GM12878 (cell line): ENCODE results near the gene PRDM15. TPM values are rescaled to one million over a fixed set of nuclear protein-coding genes. Genes with fewer than 3 reads are reported as not detected.

Experiments used
- ATAC-seq: fragments of 200-7000 bp; cut with Tn5 transposase; 3 replicates; pipeline ENCODE4 v1.9.1; 2020; ENCODE audit warnings: mild to moderate bottlenecking, moderate library complexity
- BruUV-seq: library from RNA; stranded (reverse); fragments of 400-500 nt; replicated peaks from 2 replicates; lab custom pipeline; 2021; lab: Mats Ljungman, UMichigan
- CTCF ChIA-PET: fragments of 300-600 bp; sonication (Branson Sonifier 250); formaldehyde crosslinking; extraction: SDS; loops from one replicate; lab custom pipeline; 2021; ENCODE audit warnings: inconsistent platforms; lab: Yijun Ruan, JAX
- POLR2A ChIA-PET: fragments of 350-600 bp; formaldehyde crosslinking; extraction: SDS; loops from one replicate; lab custom pipeline; 2021; ENCODE audit warnings: inconsistent platforms; lab: Charles Lee
- RAD21 ChIA-PET: fragments of 300-600 bp; sonication (Branson Sonifier 250); formaldehyde crosslinking; loops from one replicate; lab custom pipeline; 2023; ENCODE audit warnings: antibody characterized with exemption; ENCODE audit not compliant: unreplicated experiment; lab: Charles Lee
- SMC1A ChIA-PET: fragments of 300-600 bp; sonication (Branson Sonifier 250); formaldehyde crosslinking; loops from one replicate; lab custom pipeline; 2023; ENCODE audit not compliant: unreplicated experiment, uncharacterized antibody; lab: Charles Lee
- DNase-seq: peaks from one replicate; pipeline ENCODE4 v3.0.0-alpha.2; 2011; ENCODE audit warnings: low read depth, low spot score
- FAIRE-seq: peaks from 3 replicates; lab custom pipeline; 2011; peaks lifted over from hg19 to GRCh38; lab: Jason Lieb, UNC
- H2AFZ ChIP-seq: 2 replicates; pipeline ENCODE4 v1.6.0; 2011; ENCODE audit warnings: low read depth, low read length, control low read depth; ENCODE audit not compliant: control insufficient read depth
- H3K27ac ChIP-seq: 2 replicates; pipeline ENCODE4 v1.5.1; 2011; ENCODE audit warnings: control low read depth; ENCODE audit not compliant: control insufficient read depth, insufficient read depth
- H3K27me3 ChIP-seq, 2 experiments: replicated peaks in 1 of 2; 2 replicates each; pipeline versions ENCODE4 v1.6.0 to v1.6.1; 2011; ENCODE audit warnings: low read length in 1 of 2; ENCODE audit not compliant: control insufficient read depth in 2 of 2, insufficient read depth in 2 of 2
- H3K36me3 ChIP-seq, 2 experiments: 2 replicates each; pipeline ENCODE4 v1.5.1; 2011; ENCODE audit warnings: low read length in 1 of 2; ENCODE audit not compliant: control insufficient read depth in 2 of 2, insufficient read depth in 2 of 2
- H3K4me1 ChIP-seq: 2 replicates; pipeline ENCODE4 v1.6.1; 2011; ENCODE audit warnings: mild to moderate bottlenecking, low read length, moderate library complexity, mixed read lengths; ENCODE audit not compliant: control insufficient read depth, insufficient read depth
- H3K4me2 ChIP-seq: 2 replicates; pipeline ENCODE4 v1.6.0; 2011; ENCODE audit warnings: control low read depth; ENCODE audit not compliant: control insufficient read depth, insufficient read depth
- H3K4me3 ChIP-seq: fragments of 200-600 bp; sonication (generic); 2 replicates; pipeline ENCODE4 v1.5.1; 2016
- H3K79me2 ChIP-seq: 2 replicates; pipeline ENCODE4 v1.6.0; 2011; ENCODE audit warnings: low read length; ENCODE audit not compliant: control insufficient read depth, insufficient read depth
- H3K9ac ChIP-seq: 2 replicates; pipeline ENCODE4 v1.8.0; 2011; ENCODE audit warnings: low read length, control low read depth, mixed read lengths; ENCODE audit not compliant: control insufficient read depth, insufficient read depth
- H3K9me3 ChIP-seq: replicated peaks from 3 replicates; pipeline ENCODE4 v1.5.1; 2011; ENCODE audit warnings: mild to moderate bottlenecking, low read length; ENCODE audit not compliant: control insufficient read depth, insufficient read depth
- H4K20me1 ChIP-seq: 2 replicates; pipeline ENCODE4 v1.6.0; 2011; ENCODE audit not compliant: control insufficient read depth, insufficient read depth
- JUND ChIP-seq: IDR thresholded peaks from 2 replicates; pipeline ENCODE4 v1.6.1; 2012; ENCODE audit warnings: low read depth, mild to moderate bottlenecking, low read length, improper control_type of control experiment, moderate library complexity
- KDM1A ChIP-seq: fragments of 200-600 bp; sonication (generic); IDR thresholded peaks from 2 replicates; pipeline ENCODE4 v1.6.1; 2016; ENCODE audit warnings: borderline replicate concordance
- RAD51 ChIP-seq: fragments of 450-650 bp; IDR thresholded peaks from 2 replicates; pipeline ENCODE4 v1.6.1; 2016; ENCODE audit warnings: moderate library complexity, mild to moderate bottlenecking, inconsistent platforms
- RELA ChIP-seq: fragments of 450-650 bp; IDR thresholded peaks from 2 replicates; pipeline ENCODE4 v1.8.0; 2014; ENCODE audit warnings: borderline replicate concordance; ENCODE audit not compliant: partially characterized antibody
- RUNX3 ChIP-seq: IDR thresholded peaks from 2 replicates; pipeline ENCODE4 v1.6.1; 2012; ENCODE audit warnings: low read length, inconsistent platforms
- WGBS: methylation state at CpG from one replicate; pipeline ENCODE4 v1.1.6; 2016; ENCODE audit warnings: low lambda C conversion rate; ENCODE audit not compliant: insufficient replicate concordance, insufficient coverage; ENCODE audit errors: missing lambda C conversion rate; 5-methylcytosine and 5-hydroxymethylcytosine counted together
- in situ Hi-C: fragments of 300-500 bp; cut with MboI; formaldehyde crosslinking; loops from 9 replicates; pipeline ENCODE4 v1.14.3; 2018; ENCODE audit warnings: mixed read lengths
- intact Hi-C: fragments of 100-400 bp; cut with micrococcal nuclease; formaldehyde crosslinking; loops from one replicate; pipeline ENCODE4 v1.14.2; 2022; ENCODE audit not compliant: unreplicated experiment
- polyA plus RNA-seq, 11 experiments: library from polyadenylated mRNA; depleted of rRNA in 4 of 11; unstranded in 6 of 11; stranded (reverse) in 5 of 11; fragments of >200 nt; fragmentation: Nextera tagmentation in 4 of 11; fragmentation: Illumina TruSeq in 1 of 11; extraction: Ambion mirVana in 4 of 11; extraction: Trizol in 1 of 11; gene quantifications; 1 replicate in 1 of 11; 2 replicates in 10 of 11; pipeline versions ENCODE4 v1.2.1 to v1.2.3, GENCODE V29; 2011 to 2016; ENCODE audit warnings: inconsistent platforms in 2 of 11, missing spikeins in 2 of 11, low read depth in 1 of 11
- total RNA-seq, 4 experiments: library from RNA; depleted of rRNA in 3 of 4; stranded (reverse); fragments of >200 nt in 3 of 4; fragmentation: Illumina TruSeq in 1 of 4; extraction: Trizol in 1 of 4; gene quantifications; 2 replicates each; pipeline versions ENCODE4 v1.2.1 to v1.2.3, GENCODE V29; 2013 to 2021
- TF ChIP-seq, protein P1 (sequence below): fragments of 450-650 bp; IDR thresholded peaks from 2 replicates; pipeline ENCODE4 v1.6.1; 2017; ENCODE audit warnings: borderline replicate concordance

The PRDM15 gene
- total and polyA plus RNA-seq, 10 of the 15 experiments (the other 5 are each of a cell fraction or from before 2014, with no cell fraction given): 2.2 to 16.0 (median 8.6) TPM

DNA sequence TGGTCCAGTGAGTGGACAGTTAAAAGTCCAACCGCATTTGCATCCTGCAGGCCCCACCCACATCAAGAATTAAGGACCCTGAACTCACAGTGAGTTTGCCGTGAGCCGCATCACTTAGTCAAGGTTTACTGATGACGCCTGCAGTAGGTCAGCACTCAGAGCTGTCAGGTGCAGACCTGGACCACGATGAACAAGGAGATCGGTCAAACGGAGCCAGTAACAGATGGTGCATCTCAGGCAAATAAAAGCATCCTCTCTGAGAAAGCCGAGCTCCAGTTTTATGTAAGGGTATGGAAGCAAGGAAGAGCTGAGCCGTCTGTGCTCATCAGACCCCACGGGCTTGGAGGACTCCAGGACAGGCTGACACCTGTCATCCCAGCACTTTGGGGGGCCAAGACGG lies 4.5 kb downstream of the PRDM15 start:
- RAD21 ChIA-PET: no interaction called here
- intact Hi-C loops: loop anchor here (5.0 kb wide), 1 partner anchor 133 kb away; no protein-coding TSS in a partner anchor
- CTCF ChIA-PET: interaction anchor here (0.8 kb wide), 1 partner anchor 48 kb away, joined by 3 read pairs; no protein-coding TSS in a partner anchor
- TF ChIP-seq RELA (no peak), JUND (no peak), RUNX3 (no peak), KDM1A (no peak), RAD51 (no peak)
- TF ChIP-seq, protein P1, sequence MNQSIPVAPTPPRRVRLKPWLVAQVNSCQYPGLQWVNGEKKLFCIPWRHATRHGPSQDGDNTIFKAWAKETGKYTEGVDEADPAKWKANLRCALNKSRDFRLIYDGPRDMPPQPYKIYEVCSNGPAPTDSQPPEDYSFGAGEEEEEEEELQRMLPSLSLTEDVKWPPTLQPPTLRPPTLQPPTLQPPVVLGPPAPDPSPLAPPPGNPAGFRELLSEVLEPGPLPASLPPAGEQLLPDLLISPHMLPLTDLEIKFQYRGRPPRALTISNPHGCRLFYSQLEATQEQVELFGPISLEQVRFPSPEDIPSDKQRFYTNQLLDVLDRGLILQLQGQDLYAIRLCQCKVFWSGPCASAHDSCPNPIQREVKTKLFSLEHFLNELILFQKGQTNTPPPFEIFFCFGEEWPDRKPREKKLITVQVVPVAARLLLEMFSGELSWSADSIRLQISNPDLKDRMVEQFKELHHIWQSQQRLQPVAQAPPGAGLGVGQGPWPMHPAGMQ: no peak
- TF ChIP-seq, all 136 proteins: peak for 0
- Histone ChIP-seq H3K4me3 (no peak overlapping the region), H3K27ac (no peak overlapping the region), H3K36me3 (no peaks in the 10 kb centered on the region; a peak in 1 of 4 replicates), H3K79me2 (peaks cover 49% of the 10 kb centered on the region), H4K20me1 (no peaks in the 10 kb centered on the region), H3K9me3 (no peaks in the 10 kb centered on the region), H3K27me3 (no peaks in the 10 kb centered on the region), H3K4me2 (no peak overlapping the region), H3K9ac (no peak overlapping the region), H2AFZ (no peak overlapping the region), H3K4me1 (peaks cover 27% of the 10 kb centered on the region)
- no peak for ATAC-seq
- FAIRE-seq: no peak
- WGBS: 81% methylated on average over 11 of the region's 11 CpGs
- ChIA-PET SMC1A (interaction anchor here (1.2 to 1.6 kb wide), 4 partner anchors 10 to 58 kb away, joined by 3 to 5 read pairs (median 4); no protein-coding TSS in a partner anchor), POLR2A (interaction anchor here (0.8 kb wide), 1 partner anchor 50 kb away, joined by 3 read pairs; no protein-coding TSS in a partner anchor)
- in situ Hi-C loops: no loop called here
- BruUV-seq: no TSS peak
- no peak for DNase-seq
